PC-9 (cell line): Measurements from ENCODE around the gene SNX9. TPM values are rescaled to one million over a fixed set of nuclear protein-coding genes. Genes with fewer than 3 reads are reported as not detected.
"Not testable (repeated sequence)": the region's sequence is repeated elsewhere in the genome, so short reads cannot be mapped to it uniquely, and the experiment has no call there.

Experiments used
- BruUV-seq: library from RNA; stranded (reverse); fragments of 400-500 nt; replicated peaks from 2 replicates; lab custom pipeline; 2021; lab: Mats Ljungman, UMichigan
- CTCF ChIA-PET: fragments of 300-600 bp; sonication (Branson Sonifier 250); formaldehyde crosslinking; loops from one replicate; lab custom pipeline; 2022; ENCODE audit warnings: antibody characterized with exemption; lab: Charles Lee
- POLR2A ChIA-PET: fragments of 300-600 bp; sonication (Branson Sonifier 250); formaldehyde crosslinking; loops from one replicate; lab custom pipeline; 2022; ENCODE audit warnings: antibody characterized with exemption; ENCODE audit not compliant: unreplicated experiment; lab: Charles Lee
- DNase-seq, 2 experiments: peaks; one replicate each; pipeline versions ENCODE4 v3.0.0 to v3.0.0-alpha.2; 2015 to 2022; ENCODE audit warnings: mixed read lengths in 1 of 2
- H2AFZ ChIP-seq: fragments of 200-600 bp; sonication (generic); 2 replicates; pipeline ENCODE4 v1.8.1; 2017; ENCODE audit warnings: antibody characterized with exemption
- H3F3A ChIP-seq: fragments of 200-600 bp; sonication (generic); 2 replicates; pipeline ENCODE4 v1.8.1; 2017; ENCODE audit warnings: antibody characterized with exemption, mild to moderate bottlenecking, low read depth; ENCODE audit not compliant: insufficient read depth
- H3K27ac ChIP-seq: fragments of 200-600 bp; sonication (generic); 2 replicates; pipeline ENCODE4 v1.6.1; 2016; ENCODE audit warnings: mixed run types
- H3K27me3 ChIP-seq: fragments of 200-600 bp; sonication (generic); 2 replicates; pipeline ENCODE4 v1.6.1; 2016; ENCODE audit warnings: low read depth, mixed run types; ENCODE audit not compliant: insufficient read depth
- H3K36me3 ChIP-seq: fragments of 200-600 bp; sonication (generic); 2 replicates; pipeline ENCODE4 v1.6.1; 2016; ENCODE audit warnings: low read depth, mixed run types
- H3K4me1 ChIP-seq: fragments of 200-600 bp; sonication (generic); replicated peaks from 2 replicates; pipeline ENCODE4 v1.6.1; 2016; ENCODE audit warnings: mixed run types; ENCODE audit not compliant: insufficient read depth
- H3K4me2 ChIP-seq: fragments of 200-600 bp; sonication (generic); 2 replicates; pipeline ENCODE4 v1.6.1; 2017; ENCODE audit warnings: mixed run types
- H3K4me3 ChIP-seq: fragments of 200-600 bp; sonication (generic); 2 replicates; pipeline ENCODE4 v1.6.1; 2016; ENCODE audit warnings: mixed run types
- H3K79me2 ChIP-seq: fragments of 200-600 bp; sonication (generic); 2 replicates; pipeline ENCODE4 v1.6.1; 2017; ENCODE audit warnings: low read depth, mixed run types
- H3K9me2 ChIP-seq: fragments of 200-600 bp; sonication (generic); 2 replicates; pipeline ENCODE4 v1.8.1; 2017; ENCODE audit warnings: mild to moderate bottlenecking; ENCODE audit not compliant: insufficient read depth
- H3K9me3 ChIP-seq: fragments of 200-600 bp; sonication (generic); 2 replicates; pipeline ENCODE4 v1.8.1; 2016; ENCODE audit warnings: low read depth; ENCODE audit not compliant: insufficient read depth
- H4K20me1 ChIP-seq: fragments of 200-600 bp; sonication (generic); 2 replicates; pipeline ENCODE4 v1.8.1; 2017; ENCODE audit not compliant: insufficient read depth
- EZH2 ChIP-seq: fragments of 200-600 bp; sonication (generic); IDR thresholded peaks from 2 replicates; pipeline ENCODE4 v1.8.0; 2017; ENCODE audit warnings: antibody characterized with exemption, low read depth
- intact Hi-C: fragments of 100-400 bp; cut with micrococcal nuclease; formaldehyde crosslinking; loops from one replicate; pipeline ENCODE4 v1.10.0; 2022; ENCODE audit not compliant: unreplicated experiment
- total RNA-seq: library from RNA; stranded (reverse); gene quantifications from 2 replicates; pipeline ENCODE4 v1.2.3, GENCODE V29; 2021
- TF ChIP-seq, protein P1 (sequence below): fragments of 200-600 bp; sonication (generic); conservative IDR thresholded peaks from 2 replicates; pipeline ENCODE4 v1.6.1; 2017; ENCODE audit warnings: mixed run types, antibody characterized with exemption, mild to moderate bottlenecking, moderate library complexity

SNX9 gene
- total RNA-seq, 1 experiment from 2014 or later, result 25.0 TPM

GRCh38 chr6:157898169-157898568 is 75.1 kb downstream of the SNX9 start:
- Histone ChIP-seq H3K4me3 (no peak overlapping the region), H3K79me2 (no peaks in the 10 kb centered on the region), H2AFZ (no peak overlapping the region), H3F3A (peaks cover 10% of the 10 kb centered on the region; the same call in 1 of the 2 replicates), H3K4me1 (peaks cover 13% of the 10 kb centered on the region), H3K9me2 (no peaks in the 10 kb centered on the region), H3K4me2 (no peak overlapping the region), H3K36me3 (no peaks in the 10 kb centered on the region; the same call in 1 of the 2 replicates), H4K20me1 (no peaks in the 10 kb centered on the region; the same call in 1 of the 2 replicates), H3K9me3 (no peaks in the 10 kb centered on the region), H3K27me3 (no peaks in the 10 kb centered on the region), H3K27ac (no peak overlapping the region)
- no peak for DNase-seq
- intact Hi-C loops, result no loop called here
- ChIA-PET CTCF (no interaction called here), POLR2A (no interaction called here)
- BruUV-seq, result no TSS peak
- TF ChIP-seq, protein P1, sequence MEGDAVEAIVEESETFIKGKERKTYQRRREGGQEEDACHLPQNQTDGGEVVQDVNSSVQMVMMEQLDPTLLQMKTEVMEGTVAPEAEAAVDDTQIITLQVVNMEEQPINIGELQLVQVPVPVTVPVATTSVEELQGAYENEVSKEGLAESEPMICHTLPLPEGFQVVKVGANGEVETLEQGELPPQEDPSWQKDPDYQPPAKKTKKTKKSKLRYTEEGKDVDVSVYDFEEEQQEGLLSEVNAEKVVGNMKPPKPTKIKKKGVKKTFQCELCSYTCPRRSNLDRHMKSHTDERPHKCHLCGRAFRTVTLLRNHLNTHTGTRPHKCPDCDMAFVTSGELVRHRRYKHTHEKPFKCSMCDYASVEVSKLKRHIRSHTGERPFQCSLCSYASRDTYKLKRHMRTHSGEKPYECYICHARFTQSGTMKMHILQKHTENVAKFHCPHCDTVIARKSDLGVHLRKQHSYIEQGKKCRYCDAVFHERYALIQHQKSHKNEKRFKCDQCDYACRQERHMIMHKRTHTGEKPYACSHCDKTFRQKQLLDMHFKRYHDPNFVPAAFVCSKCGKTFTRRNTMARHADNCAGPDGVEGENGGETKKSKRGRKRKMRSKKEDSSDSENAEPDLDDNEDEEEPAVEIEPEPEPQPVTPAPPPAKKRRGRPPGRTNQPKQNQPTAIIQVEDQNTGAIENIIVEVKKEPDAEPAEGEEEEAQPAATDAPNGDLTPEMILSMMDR, result no peak
- no peak for TF ChIP-seq EZH2

GRCh38 chr6:157898640-157899039 is 75.6 kb downstream of the SNX9 start:
- Histone ChIP-seq H3K36me3 (no peaks in the 10 kb centered on the region; the same call in 1 of the 2 replicates), H3K4me3 (no peak overlapping the region), H3K9me3 (no peaks in the 10 kb centered on the region), H3F3A (peaks cover 10% of the 10 kb centered on the region; the same call in 1 of the 2 replicates), H2AFZ (no peak overlapping the region), H3K4me1 (peaks cover 13% of the 10 kb centered on the region), H3K9me2 (no peaks in the 10 kb centered on the region), H3K4me2 (no peak overlapping the region), H3K27me3 (no peaks in the 10 kb centered on the region), H3K27ac (no peak overlapping the region), H4K20me1 (no peaks in the 10 kb centered on the region; the same call in 1 of the 2 replicates), H3K79me2 (no peaks in the 10 kb centered on the region)
- ChIA-PET CTCF (no interaction called here), POLR2A (no interaction called here)
- intact Hi-C loops, result no loop called here
- TF ChIP-seq, protein P1, result no peak
- no peak for TF ChIP-seq EZH2
- DNase-seq, result no peak
- no TSS peak for BruUV-seq

DNA sequence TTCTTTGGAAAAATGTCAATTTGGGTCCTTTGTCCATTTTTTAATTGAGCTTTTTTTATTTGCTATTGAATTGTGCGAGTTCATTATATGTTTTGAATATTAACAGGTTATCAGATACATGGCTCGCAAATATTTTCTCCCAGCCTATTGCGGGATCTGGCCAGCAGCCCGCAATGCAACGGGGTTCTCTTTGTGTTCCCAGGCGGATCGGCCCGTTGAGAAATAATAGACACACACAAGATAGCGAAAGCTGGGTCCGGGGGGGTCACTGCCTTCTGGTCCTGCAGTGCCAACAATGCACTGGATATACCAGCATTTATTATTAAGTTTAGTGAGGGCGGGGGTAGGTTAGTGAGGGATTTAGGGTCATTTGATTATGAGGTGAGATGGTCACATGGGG is 77.2 kb downstream of the SNX9 start:
- H3K9me3 ChIP-seq, H3K79me2 ChIP-seq, H4K20me1 ChIP-seq, H2AFZ ChIP-seq, DNase-seq, CTCF ChIA-PET, H3K4me3 ChIP-seq, H3K36me3 ChIP-seq, H3K27ac ChIP-seq, POLR2A ChIA-PET, H3K9me2 ChIP-seq, intact Hi-C loops, BruUV-seq, H3K27me3 ChIP-seq: not testable (repeated sequence)
- Histone ChIP-seq H3F3A (peaks cover 10% of the 10 kb centered on the region; the same call in 1 of the 2 replicates), H3K4me1 (peaks cover 13% of the 10 kb centered on the region), H3K4me2 (0 out of 2 replicates have a peak overlapping the region, but pooled peaks have one; percentile 13)

- H3K27me3 ChIP-seq, POLR2A ChIA-PET, H3K36me3 ChIP-seq, H3K9me3 ChIP-seq, H4K20me1 ChIP-seq, H3K4me3 ChIP-seq, DNase-seq, H3K4me2 ChIP-seq, H2AFZ ChIP-seq, intact Hi-C loops, CTCF ChIA-PET, H3K79me2 ChIP-seq, BruUV-seq, H3K27ac ChIP-seq, H3K9me2 ChIP-seq: not testable (repeated sequence)
- Histone ChIP-seq H3K4me1 (peaks cover 13% of the 10 kb centered on the region), H3F3A (peaks cover 10% of the 10 kb centered on the region; the same call in 1 of the 2 replicates)
Observed at GRCh38 chr6:157900751-157901150, 77.7 kb downstream of the SNX9 start.
